Measurements from ENCODE around the gene KCNQ1.
A peak's percentile ranks its signal among the peaks of the same experiment; 100 is the strongest.

KCNQ1 gene

GRCh38 chr11:2401436-2401984 is 43.3 kb upstream of the KCNQ1 start:
- peaks cover 40% of the 10 kb centered on the region for H3K36me3 ChIP-seq (ENCODE audit: control insufficient read depth, insufficient read depth, low read length)
- no peak overlapping the region; the same call in 1 of the 2 replicates for H3K27ac ChIP-seq (ENCODE audit: low read depth, low read length)
- H3K4me3 ChIP-seq (ENCODE audit: low read depth, low read length): peak overlapping the region; percentile 99
- H3K9me3 ChIP-seq (ENCODE audit: control insufficient read depth, insufficient read depth, low read depth, low read length): no peaks in the 10 kb centered on the region
- H3K27me3 ChIP-seq (ENCODE audit: control insufficient read depth, insufficient read depth, low read length): no peaks in the 10 kb centered on the region
- H3K4me1 ChIP-seq (ENCODE audit: control insufficient read depth, insufficient read depth, low read length): peaks cover 17% of the 10 kb centered on the region; the same call in 1 of the 2 replicates
- peak overlapping the region; percentile 99 for H3K9ac ChIP-seq (ENCODE audit: low read length)

GRCh38 chr11:2402106-2402505 is 42.7 kb upstream of the KCNQ1 start:
- no peaks in the 10 kb centered on the region for H3K9me3 ChIP-seq (ENCODE audit: control insufficient read depth, insufficient read depth, low read depth, low read length)
- H3K4me3 ChIP-seq (ENCODE audit: low read depth, low read length): peak overlapping the region; percentile 99
- no peaks in the 10 kb centered on the region for H3K27me3 ChIP-seq (ENCODE audit: control insufficient read depth, insufficient read depth, low read length)
- H3K9ac ChIP-seq (ENCODE audit: low read length): no peak overlapping the region
- H3K4me1 ChIP-seq (ENCODE audit: control insufficient read depth, insufficient read depth, low read length): peaks cover 17% of the 10 kb centered on the region; the same call in 1 of the 2 replicates
- no peak overlapping the region for H3K27ac ChIP-seq (ENCODE audit: low read depth, low read length)
- H3K36me3 ChIP-seq (ENCODE audit: control insufficient read depth, insufficient read depth, low read length): peaks cover 34% of the 10 kb centered on the region

GRCh38 chr11:2402890-2403645 is 41.7 kb upstream of the KCNQ1 start:
- Histone ChIP-seq H3K4me3 (ENCODE audit: low read depth, low read length) (no peak overlapping the region), H3K9ac (ENCODE audit: low read length) (no peak overlapping the region), H3K27ac (ENCODE audit: low read depth, low read length) (no peak overlapping the region), H3K27me3 (ENCODE audit: control insufficient read depth, insufficient read depth, low read length) (no peaks in the 10 kb centered on the region), H3K9me3 (ENCODE audit: control insufficient read depth, insufficient read depth, low read depth, low read length) (no peaks in the 10 kb centered on the region), H3K36me3 (ENCODE audit: control insufficient read depth, insufficient read depth, low read length) (peaks cover 26% of the 10 kb centered on the region), H3K4me1 (ENCODE audit: control insufficient read depth, insufficient read depth, low read length) (peaks cover 17% of the 10 kb centered on the region; the same call in 1 of the 2 replicates)

GRCh38 chr11:2404735-2405196 is 40.0 kb upstream of the KCNQ1 start:
- Histone ChIP-seq H3K9ac (ENCODE audit: low read length) (no peak overlapping the region), H3K27ac (ENCODE audit: low read depth, low read length) (no peak overlapping the region), H3K9me3 (ENCODE audit: control insufficient read depth, insufficient read depth, low read depth, low read length) (no peaks in the 10 kb centered on the region), H3K27me3 (ENCODE audit: control insufficient read depth, insufficient read depth, low read length) (no peaks in the 10 kb centered on the region), H3K4me3 (ENCODE audit: low read depth, low read length) (no peak overlapping the region), H3K4me1 (ENCODE audit: control insufficient read depth, insufficient read depth, low read length) (peaks cover 9% of the 10 kb centered on the region; the same call in 1 of the 2 replicates), H3K36me3 (ENCODE audit: control insufficient read depth, insufficient read depth, low read length) (peaks cover 19% of the 10 kb centered on the region)

GRCh38 chr11:2406451-2406850 is 38.4 kb upstream of the KCNQ1 start:
- H3K27me3 ChIP-seq (ENCODE audit: control insufficient read depth, insufficient read depth, low read length): no peaks in the 10 kb centered on the region
- H3K9me3 ChIP-seq (ENCODE audit: control insufficient read depth, insufficient read depth, low read depth, low read length): no peaks in the 10 kb centered on the region
- peaks cover 19% of the 10 kb centered on the region for H3K36me3 ChIP-seq (ENCODE audit: control insufficient read depth, insufficient read depth, low read length)
- peaks cover 9% of the 10 kb centered on the region; the same call in 1 of the 2 replicates for H3K4me1 ChIP-seq (ENCODE audit: control insufficient read depth, insufficient read depth, low read length)
- H3K4me3 ChIP-seq (ENCODE audit: low read depth, low read length): no peak overlapping the region
- no peak overlapping the region for H3K9ac ChIP-seq (ENCODE audit: low read length)
- H3K27ac ChIP-seq (ENCODE audit: low read depth, low read length): no peak overlapping the region

GRCh38 chr11:2406878-2407410 is 37.9 kb upstream of the KCNQ1 start:
- no peaks in the 10 kb centered on the region for H3K9me3 ChIP-seq (ENCODE audit: control insufficient read depth, insufficient read depth, low read depth, low read length)
- H3K27ac ChIP-seq (ENCODE audit: low read depth, low read length): no peak overlapping the region
- no peak overlapping the region for H3K4me3 ChIP-seq (ENCODE audit: low read depth, low read length)
- peaks cover 19% of the 10 kb centered on the region for H3K36me3 ChIP-seq (ENCODE audit: control insufficient read depth, insufficient read depth, low read length)
- H3K9ac ChIP-seq (ENCODE audit: low read length): no peak overlapping the region
- H3K4me1 ChIP-seq (ENCODE audit: control insufficient read depth, insufficient read depth, low read length): peaks cover 4% of the 10 kb centered on the region; the same call in 1 of the 2 replicates
- H3K27me3 ChIP-seq (ENCODE audit: control insufficient read depth, insufficient read depth, low read length): no peaks in the 10 kb centered on the region

- Histone ChIP-seq H3K27ac (ENCODE audit: low read depth, low read length) (no peak overlapping the region), H3K9me3 (ENCODE audit: control insufficient read depth, insufficient read depth, low read depth, low read length) (no peaks in the 10 kb centered on the region), H3K4me3 (ENCODE audit: low read depth, low read length) (no peak overlapping the region), H3K4me1 (ENCODE audit: control insufficient read depth, insufficient read depth, low read length) (peaks cover 4% of the 10 kb centered on the region; the same call in 1 of the 2 replicates), H3K27me3 (ENCODE audit: control insufficient read depth, insufficient read depth, low read length) (no peaks in the 10 kb centered on the region), H3K9ac (ENCODE audit: low read length) (no peak overlapping the region), H3K36me3 (ENCODE audit: control insufficient read depth, insufficient read depth, low read length) (peaks cover 3% of the 10 kb centered on the region; the same call in 1 of the 2 replicates)
Measured at GRCh38 chr11:2408671-2409070, 36.1 kb upstream of the KCNQ1 start.

GRCh38 chr11:2409126-2409525 is 35.7 kb upstream of the KCNQ1 start:
- no peak overlapping the region; the same call in 1 of the 2 replicates for H3K27ac ChIP-seq (ENCODE audit: low read depth, low read length)
- peaks cover 4% of the 10 kb centered on the region; the same call in 1 of the 2 replicates for H3K4me1 ChIP-seq (ENCODE audit: control insufficient read depth, insufficient read depth, low read length)
- H3K36me3 ChIP-seq (ENCODE audit: control insufficient read depth, insufficient read depth, low read length): no peaks in the 10 kb centered on the region
- H3K4me3 ChIP-seq (ENCODE audit: low read depth, low read length): no peak overlapping the region
- H3K9ac ChIP-seq (ENCODE audit: low read length): peak overlapping the region; percentile 47
- no peaks in the 10 kb centered on the region for H3K27me3 ChIP-seq (ENCODE audit: control insufficient read depth, insufficient read depth, low read length)
- no peaks in the 10 kb centered on the region for H3K9me3 ChIP-seq (ENCODE audit: control insufficient read depth, insufficient read depth, low read depth, low read length)

GRCh38 chr11:2409611-2410468 is 35.0 kb upstream of the KCNQ1 start:
- H3K9me3 ChIP-seq (ENCODE audit: control insufficient read depth, insufficient read depth, low read depth, low read length): no peaks in the 10 kb centered on the region
- H3K9ac ChIP-seq (ENCODE audit: low read length): peak overlapping the region; percentile 47
- no peaks in the 10 kb centered on the region for H3K36me3 ChIP-seq (ENCODE audit: control insufficient read depth, insufficient read depth, low read length)
- no peak overlapping the region for H3K4me3 ChIP-seq (ENCODE audit: low read depth, low read length)
- peaks cover 4% of the 10 kb centered on the region; the same call in 1 of the 2 replicates for H3K4me1 ChIP-seq (ENCODE audit: control insufficient read depth, insufficient read depth, low read length)
- H3K27ac ChIP-seq (ENCODE audit: low read depth, low read length): peak overlapping the region; percentile 18; the same call in 1 of the 2 replicates
- H3K27me3 ChIP-seq (ENCODE audit: control insufficient read depth, insufficient read depth, low read length): no peaks in the 10 kb centered on the region

- no peak overlapping the region for H3K27ac ChIP-seq (ENCODE audit: low read depth, low read length)
- no peaks in the 10 kb centered on the region for H3K36me3 ChIP-seq (ENCODE audit: control insufficient read depth, insufficient read depth, low read length)
- H3K9me3 ChIP-seq (ENCODE audit: control insufficient read depth, insufficient read depth, low read depth, low read length): no peaks in the 10 kb centered on the region
- H3K27me3 ChIP-seq (ENCODE audit: control insufficient read depth, insufficient read depth, low read length): no peaks in the 10 kb centered on the region
- H3K4me3 ChIP-seq (ENCODE audit: low read depth, low read length): no peak overlapping the region
- H3K4me1 ChIP-seq (ENCODE audit: control insufficient read depth, insufficient read depth, low read length): peaks cover 4% of the 10 kb centered on the region; the same call in 1 of the 2 replicates
- H3K9ac ChIP-seq (ENCODE audit: low read length): no peak overlapping the region
Measured at GRCh38 chr11:2410616-2411015, 34.2 kb upstream of the KCNQ1 start.
